Measurements from ENCODE around the gene CRYGB. TPM values are rescaled to one million over a fixed set of nuclear protein-coding genes. Genes with fewer than 3 reads are reported as not detected.

The CRYGB gene
- total RNA-seq, 1 experiment from 2014 or later, result not detected

GRCh38 chr2:208182835-208183234, 36.9 kb upstream of the CRYGB start:
- CTCF ChIA-PET, result no interaction called here
- Histone ChIP-seq H3K27me3 (replicated peaks; ENCODE audit: insufficient read depth, low read depth, low read length, poor library complexity) (no peaks in the 10 kb centered on the region), H3K9me3 (ENCODE audit: low read depth, low read length, poor library complexity, severe bottlenecking) (no peaks in the 10 kb centered on the region), H3K27ac (ENCODE audit: low read depth, low read length, poor library complexity, severe bottlenecking) (no peak overlapping the region), H3K4me3 (ENCODE audit: low read depth, low read length, poor library complexity, severe bottlenecking) (no peak overlapping the region), H3K4me1 (ENCODE audit: insufficient read depth, low read length, poor library complexity, severe bottlenecking) (no peaks in the 10 kb centered on the region), H3K36me3 (ENCODE audit: insufficient read depth, low read length, poor library complexity, severe bottlenecking) (no peaks in the 10 kb centered on the region)
- DNase-seq (ENCODE audit: low spot score), result no peak
- no TSS peak for BruUV-seq (replicated peaks)
- TF ChIP-seq EZH2 (IDR thresholded peaks at IDR 0.05; ENCODE audit: borderline replicate concordance, low read depth, low read length, poor library complexity, severe bottlenecking), result no peak
- TF ChIP-seq CTCF (conservative IDR thresholded peaks at IDR 0.05; ENCODE audit: low read depth, low read length), result no peak
- intact Hi-C loops (cut with micrococcal nuclease; ENCODE audit: unreplicated experiment), result no loop called here
- POLR2A ChIA-PET (ENCODE audit: low non-redundant PET), result no interaction called here

GRCh38 chr2:208179028-208179609, 33.2 kb upstream of the CRYGB start:
- BruUV-seq (replicated peaks), result no TSS peak
- CTCF ChIA-PET, result no interaction called here
- intact Hi-C loops (cut with micrococcal nuclease; ENCODE audit: unreplicated experiment), result loop anchor here (5.0 kb wide), 1 partner anchor 298 kb away; no protein-coding TSS in a partner anchor
- no peaks in the 10 kb centered on the region for H3K27me3 ChIP-seq (replicated peaks; ENCODE audit: insufficient read depth, low read depth, low read length, poor library complexity)
- H3K4me1 ChIP-seq (ENCODE audit: insufficient read depth, low read length, poor library complexity, severe bottlenecking), result peaks cover 4% of the 10 kb centered on the region
- H3K4me3 ChIP-seq (ENCODE audit: low read depth, low read length, poor library complexity, severe bottlenecking), result no peak overlapping the region
- POLR2A ChIA-PET (ENCODE audit: low non-redundant PET), result no interaction called here
- H3K27ac ChIP-seq (ENCODE audit: low read depth, low read length, poor library complexity, severe bottlenecking), result no peak overlapping the region
- no peak for DNase-seq (ENCODE audit: low spot score)
- H3K36me3 ChIP-seq (ENCODE audit: insufficient read depth, low read length, poor library complexity, severe bottlenecking), result no peaks in the 10 kb centered on the region
- H3K9me3 ChIP-seq (ENCODE audit: low read depth, low read length, poor library complexity, severe bottlenecking), result no peaks in the 10 kb centered on the region
- TF ChIP-seq CTCF (conservative IDR thresholded peaks at IDR 0.05; ENCODE audit: low read depth, low read length), result no peak
- no peak for TF ChIP-seq EZH2 (IDR thresholded peaks at IDR 0.05; ENCODE audit: borderline replicate concordance, low read depth, low read length, poor library complexity, severe bottlenecking)

- Histone ChIP-seq H3K9me3 (ENCODE audit: low read depth, low read length, poor library complexity, severe bottlenecking) (no peaks in the 10 kb centered on the region), H3K36me3 (ENCODE audit: insufficient read depth, low read length, poor library complexity, severe bottlenecking) (no peaks in the 10 kb centered on the region), H3K4me3 (ENCODE audit: low read depth, low read length, poor library complexity, severe bottlenecking) (no peak overlapping the region), H3K27ac (ENCODE audit: low read depth, low read length, poor library complexity, severe bottlenecking) (no peak overlapping the region), H3K4me1 (ENCODE audit: insufficient read depth, low read length, poor library complexity, severe bottlenecking) (peaks cover 4% of the 10 kb centered on the region), H3K27me3 (replicated peaks; ENCODE audit: insufficient read depth, low read depth, low read length, poor library complexity) (no peaks in the 10 kb centered on the region)
- intact Hi-C loops (cut with micrococcal nuclease; ENCODE audit: unreplicated experiment), result loop anchor here (1.0 to 5.0 kb wide), 2 partner anchors 79 to 302 kb away; no protein-coding TSS in a partner anchor
- peak; percentile 17 for DNase-seq (ENCODE audit: low spot score)
- CTCF ChIA-PET, result interaction anchor here (1.1 to 1.2 kb wide), 2 partner anchors 79 to 429 kb away, joined by 3 to 8 read pairs; partner anchors contain the start of gene IDH1
- BruUV-seq (replicated peaks), result no TSS peak
- TF ChIP-seq EZH2 (IDR thresholded peaks at IDR 0.05; ENCODE audit: borderline replicate concordance, low read depth, low read length, poor library complexity, severe bottlenecking) (no peak), CTCF (conservative IDR thresholded peaks at IDR 0.05; ENCODE audit: low read depth, low read length) (no peak)
- POLR2A ChIA-PET (ENCODE audit: low non-redundant PET), result no interaction called here
Observed at GRCh38 chr2:208175840-208176153, 29.8 kb upstream of the CRYGB start.
